OCI-M2 (cell line): ENCODE results near the gene GPS2.
A peak's percentile ranks its signal among the peaks of the same experiment; 100 is the strongest.

Source experiments
- DNase-seq: peaks from one replicate; lab custom pipeline; 2025; ENCODE audit not compliant: unreplicated experiment; lab: John Stamatoyannopoulos, UW

GPS2 gene, protein sequence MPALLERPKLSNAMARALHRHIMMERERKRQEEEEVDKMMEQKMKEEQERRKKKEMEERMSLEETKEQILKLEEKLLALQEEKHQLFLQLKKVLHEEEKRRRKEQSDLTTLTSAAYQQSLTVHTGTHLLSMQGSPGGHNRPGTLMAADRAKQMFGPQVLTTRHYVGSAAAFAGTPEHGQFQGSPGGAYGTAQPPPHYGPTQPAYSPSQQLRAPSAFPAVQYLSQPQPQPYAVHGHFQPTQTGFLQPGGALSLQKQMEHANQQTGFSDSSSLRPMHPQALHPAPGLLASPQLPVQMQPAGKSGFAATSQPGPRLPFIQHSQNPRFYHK

DNA sequence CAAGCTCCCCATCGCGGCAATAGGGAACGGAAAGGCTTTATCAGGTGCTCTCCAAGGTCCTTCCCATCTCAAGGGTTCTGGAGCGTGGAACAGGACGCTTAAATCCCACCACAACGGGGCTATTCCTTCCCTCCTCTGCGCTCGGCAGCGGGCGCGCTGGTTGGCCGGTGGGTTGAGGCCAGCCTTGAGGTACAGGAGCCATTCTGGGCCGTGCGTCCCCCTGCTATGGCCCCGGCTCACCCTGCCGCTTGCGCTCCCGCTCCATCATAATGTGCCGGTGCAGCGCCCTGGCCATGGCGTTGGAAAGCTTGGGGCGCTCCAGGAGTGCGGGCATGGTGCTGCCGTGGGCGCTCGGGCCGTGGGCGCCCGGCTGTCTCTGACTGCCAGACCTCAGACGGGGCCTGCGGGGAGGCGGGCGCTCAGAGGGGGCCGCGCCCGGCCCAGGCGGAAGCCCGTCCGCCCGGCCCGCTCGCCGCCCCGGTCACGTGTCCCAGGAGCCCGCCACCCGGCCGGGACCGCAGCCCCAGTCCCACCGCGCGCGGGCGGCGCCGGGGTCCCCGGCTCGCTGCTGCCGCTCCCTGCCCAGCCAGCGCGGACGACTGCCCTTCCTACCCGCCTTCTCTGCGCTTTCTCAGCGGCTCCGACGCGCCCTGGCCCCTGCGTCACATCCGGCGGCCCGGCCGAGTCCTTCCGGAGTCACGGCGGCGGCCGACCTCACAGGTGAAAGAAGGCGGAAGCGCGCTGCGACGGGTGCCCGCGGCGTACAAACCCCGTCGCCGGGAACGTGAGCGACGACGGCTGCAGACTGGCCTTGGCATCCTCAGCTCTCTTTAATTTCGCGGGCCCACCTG is at the start of gene GPS2:
GPS2 (minus strand) TSS at position 642 of the 851 bp plus-strand sequence; CDS start at position 334, 308 bp downstream.
- no peak for DNase-seq

DNA sequence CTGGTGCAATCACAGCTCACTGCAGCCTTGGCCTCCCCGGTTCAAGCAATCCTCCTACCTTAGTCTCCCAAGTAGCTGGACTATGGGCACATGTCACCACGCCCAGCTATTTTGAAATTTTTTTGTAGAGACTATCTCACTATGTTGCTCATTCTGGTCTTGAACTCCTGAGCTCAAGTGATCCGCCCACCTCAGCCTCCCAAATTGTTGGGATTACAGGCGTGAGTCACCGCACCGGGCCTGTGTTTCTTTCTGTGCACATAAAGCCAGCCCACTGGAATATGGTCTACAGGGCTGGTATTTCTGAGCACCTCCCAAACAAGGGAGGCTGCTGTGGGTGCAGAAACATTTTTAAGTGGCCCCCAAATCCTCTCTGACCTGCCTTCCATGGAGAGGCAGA is 48.2 kb upstream of the GPS2 start:
- DNase-seq, result no peak

DNA sequence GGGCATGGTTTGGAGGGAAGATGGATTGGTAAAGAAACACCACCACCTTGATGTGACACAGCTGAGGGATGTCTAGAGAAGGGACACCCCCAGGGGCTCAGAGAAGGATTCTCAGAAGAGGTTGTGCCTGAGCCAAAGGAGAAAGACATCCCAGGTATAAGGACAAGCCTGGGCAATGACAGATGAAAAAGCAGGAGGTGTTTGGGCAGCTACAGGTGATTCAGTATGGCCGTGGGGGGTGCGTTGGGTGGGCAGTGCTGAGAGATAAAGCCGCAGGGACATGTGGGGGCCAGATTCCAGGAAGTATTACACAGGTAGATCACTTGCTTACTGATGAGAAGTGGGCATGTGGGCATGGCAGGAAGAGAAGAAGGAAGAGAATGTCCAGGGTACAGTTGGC is 46.7 kb upstream of the GPS2 start:
- DNase-seq, result no peak

DNA sequence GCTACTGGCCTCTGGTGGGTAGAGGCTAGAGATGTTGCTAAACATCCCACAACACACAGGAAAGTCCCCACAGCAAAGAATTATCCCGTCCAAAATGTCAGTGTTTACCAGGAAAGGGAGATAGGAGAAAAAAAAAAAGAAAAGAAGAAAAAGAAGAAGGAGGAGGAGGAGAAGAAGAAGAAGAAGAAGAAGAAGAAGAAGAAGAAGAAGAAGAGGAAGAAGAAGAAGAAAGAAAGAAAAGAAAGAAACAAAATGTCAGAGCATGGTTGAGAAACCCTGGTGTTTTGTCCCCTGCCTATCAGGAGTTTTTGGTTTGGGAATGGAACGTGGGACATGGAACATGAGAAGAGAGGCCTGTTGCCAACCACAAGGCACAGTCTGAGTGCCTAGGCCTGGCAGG is 42.2 kb upstream of the GPS2 start:
- no peak for DNase-seq

DNA sequence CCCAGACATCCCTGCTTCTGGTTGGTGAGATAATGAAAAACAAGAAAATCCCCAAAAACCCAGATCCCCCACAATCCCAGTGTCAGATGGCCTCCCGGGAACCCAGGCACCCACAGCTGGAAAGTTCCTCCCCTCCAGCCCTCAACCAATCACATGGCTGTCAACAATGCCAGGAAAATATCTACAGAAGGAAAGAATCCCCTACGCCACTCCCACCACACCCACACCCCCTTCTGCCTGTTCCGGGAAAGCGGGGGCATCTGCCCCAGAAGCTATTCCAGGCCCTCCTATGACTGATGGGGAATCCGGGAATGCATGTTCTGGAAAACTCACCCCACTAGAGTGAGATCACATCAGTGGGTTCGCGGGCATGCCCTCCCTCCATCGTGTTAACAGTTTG is 41.6 kb upstream of the GPS2 start:
- DNase-seq, result no peak

DNA sequence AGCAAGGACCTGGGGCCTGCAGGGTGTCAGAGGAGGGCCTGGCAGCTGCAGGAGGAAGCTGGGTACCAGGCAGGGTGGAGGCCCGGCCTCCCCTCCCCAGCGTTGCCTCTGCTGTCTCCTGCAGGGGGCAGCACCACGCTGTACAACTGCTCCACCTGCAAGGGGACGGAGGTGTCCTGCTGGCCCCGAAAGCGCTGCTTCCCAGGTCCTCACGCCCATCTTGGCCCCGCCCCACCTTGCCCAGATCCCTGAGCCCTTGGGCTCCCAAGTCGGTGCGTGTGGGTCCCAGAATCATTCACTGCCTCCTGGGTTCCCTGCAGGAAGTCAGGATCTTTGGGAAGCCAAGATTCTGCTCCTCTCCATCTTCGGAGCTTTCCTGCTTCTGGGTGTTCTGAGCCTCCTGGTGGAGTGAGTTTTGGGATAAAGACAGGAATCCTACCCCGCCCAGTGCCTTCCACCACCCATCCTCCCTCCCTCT is 41.0 kb upstream of the GPS2 start:
- peak; percentile 18 for DNase-seq

DNA sequence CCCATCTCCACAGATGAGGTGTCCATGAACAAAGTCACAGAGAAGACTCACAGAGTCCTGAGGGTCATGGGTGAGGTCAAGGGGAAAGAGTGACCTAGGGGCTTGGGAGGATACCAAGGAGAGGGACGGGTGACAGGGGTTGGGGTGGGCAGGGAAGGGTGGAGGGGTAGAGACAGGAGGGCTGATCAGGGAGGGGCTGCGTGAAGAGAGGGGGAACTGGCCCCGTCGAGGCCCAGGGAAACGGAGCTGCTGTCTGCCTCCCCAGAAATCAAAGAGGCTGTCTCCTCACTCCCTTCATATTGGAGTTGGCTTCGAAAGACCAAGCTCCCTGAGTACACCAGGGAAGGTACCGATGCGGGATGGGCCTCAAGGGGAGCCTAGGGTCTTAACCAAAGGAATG is 40.4 kb upstream of the GPS2 start:
- DNase-seq, result no peak

DNA sequence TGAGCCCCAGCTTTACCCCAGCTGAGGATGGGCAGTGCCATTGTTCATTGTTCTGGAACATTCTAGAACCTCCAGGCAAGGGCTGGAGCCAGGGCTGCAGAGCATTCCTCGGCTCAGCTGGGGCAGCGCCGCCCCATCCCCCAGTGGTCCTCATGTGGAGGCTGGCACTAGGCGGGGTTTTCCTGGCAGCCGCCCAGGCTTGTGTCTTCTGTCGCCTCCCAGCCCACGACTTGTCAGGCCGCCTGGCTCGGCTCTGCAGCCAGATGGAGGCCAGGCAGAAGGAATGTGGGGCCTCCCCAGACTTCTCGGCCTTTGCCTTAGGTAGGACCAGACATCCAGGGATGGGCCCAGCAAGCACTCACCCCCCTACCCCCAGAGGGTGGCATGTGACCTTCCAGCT is 39.9 kb upstream of the GPS2 start, which contains the start of gene TMEM95:
TMEM95 (plus strand) TSS at position 104 of the 400 bp plus-strand sequence; CDS start at position 153, 49 bp downstream.
- DNase-seq, result no peak

DNA sequence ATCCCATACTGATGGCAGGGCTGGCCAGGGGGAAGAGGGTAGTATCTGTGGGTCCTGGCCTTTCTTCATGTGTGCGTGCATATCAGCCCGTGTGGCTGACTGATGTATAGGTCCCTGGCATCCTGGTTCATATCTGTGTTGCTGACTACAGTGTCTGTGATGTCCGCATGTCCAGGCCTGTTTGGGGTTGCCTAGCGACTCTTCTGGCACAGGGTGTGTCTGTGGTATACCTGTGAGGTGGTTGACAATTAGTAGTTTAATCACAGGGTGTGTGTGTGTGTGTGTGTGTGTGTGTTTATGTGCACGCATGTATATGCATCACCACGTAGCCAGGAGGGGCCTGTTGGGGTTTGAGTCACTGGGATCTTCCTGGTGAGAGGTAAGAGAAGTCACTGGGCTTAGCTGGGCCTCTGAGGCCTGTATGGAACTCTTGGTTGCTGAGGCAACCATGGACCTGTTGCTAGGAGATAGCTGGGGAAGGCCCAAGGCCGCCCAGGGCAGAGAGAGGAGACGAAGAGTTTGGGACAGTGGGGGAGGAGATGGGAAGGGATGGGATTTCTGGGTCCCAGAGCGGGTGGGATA is 39.2 kb upstream of the GPS2 start:
- DNase-seq, result no peak

DNA sequence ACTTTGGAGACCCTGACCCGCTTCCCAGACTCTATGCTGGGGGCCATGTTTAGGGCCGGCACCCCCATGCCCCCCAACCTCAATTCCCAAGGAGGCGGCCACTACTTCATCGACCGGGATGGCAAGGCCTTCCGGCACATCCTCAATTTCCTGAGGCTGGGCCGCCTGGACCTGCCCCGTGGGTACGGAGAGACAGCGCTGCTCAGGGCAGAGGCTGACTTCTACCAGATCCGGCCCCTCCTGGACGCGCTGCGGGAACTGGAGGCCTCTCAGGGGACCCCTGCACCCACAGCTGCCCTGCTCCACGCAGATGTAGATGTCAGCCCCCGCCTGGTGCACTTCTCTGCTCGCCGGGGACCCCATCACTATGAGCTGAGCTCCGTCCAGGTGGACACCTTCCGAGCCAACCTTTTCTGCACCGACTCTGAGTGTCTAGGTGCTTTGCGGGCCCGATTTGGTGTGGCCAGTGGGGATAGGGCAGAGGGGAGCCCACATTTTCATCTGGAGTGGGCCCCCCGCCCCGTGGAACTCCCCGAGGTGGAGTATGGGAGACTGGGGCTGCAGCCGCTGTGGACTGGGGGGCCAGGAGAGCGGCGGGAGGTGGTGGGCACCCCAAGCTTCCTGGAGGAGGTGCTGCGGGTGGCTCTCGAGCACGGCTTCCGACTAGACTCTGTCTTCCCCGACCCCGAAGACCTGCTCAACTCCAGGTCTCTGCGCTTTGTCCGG is 37.9 kb upstream of the GPS2 start:
- DNase-seq, result no peak

DNA sequence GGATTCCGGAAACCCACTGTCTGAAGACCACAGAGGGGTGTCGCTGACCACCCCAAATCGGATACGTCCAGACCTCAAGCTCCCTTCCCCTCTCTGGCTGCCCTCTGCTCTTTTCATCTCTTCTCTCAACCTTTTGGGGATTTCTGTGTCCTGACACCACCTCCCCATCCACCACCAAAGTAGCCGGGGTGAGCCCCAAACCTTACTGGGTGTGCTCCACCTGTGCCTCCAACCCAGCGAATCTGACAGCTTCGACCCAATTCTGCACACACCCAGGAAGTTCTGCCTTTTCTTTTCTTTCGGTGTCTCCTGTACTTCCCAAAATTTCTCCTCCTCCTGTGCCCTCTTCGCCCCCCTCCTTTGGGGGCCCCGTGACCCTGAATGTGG is 37.3 kb upstream of the GPS2 start:
- DNase-seq, result no peak

DNA sequence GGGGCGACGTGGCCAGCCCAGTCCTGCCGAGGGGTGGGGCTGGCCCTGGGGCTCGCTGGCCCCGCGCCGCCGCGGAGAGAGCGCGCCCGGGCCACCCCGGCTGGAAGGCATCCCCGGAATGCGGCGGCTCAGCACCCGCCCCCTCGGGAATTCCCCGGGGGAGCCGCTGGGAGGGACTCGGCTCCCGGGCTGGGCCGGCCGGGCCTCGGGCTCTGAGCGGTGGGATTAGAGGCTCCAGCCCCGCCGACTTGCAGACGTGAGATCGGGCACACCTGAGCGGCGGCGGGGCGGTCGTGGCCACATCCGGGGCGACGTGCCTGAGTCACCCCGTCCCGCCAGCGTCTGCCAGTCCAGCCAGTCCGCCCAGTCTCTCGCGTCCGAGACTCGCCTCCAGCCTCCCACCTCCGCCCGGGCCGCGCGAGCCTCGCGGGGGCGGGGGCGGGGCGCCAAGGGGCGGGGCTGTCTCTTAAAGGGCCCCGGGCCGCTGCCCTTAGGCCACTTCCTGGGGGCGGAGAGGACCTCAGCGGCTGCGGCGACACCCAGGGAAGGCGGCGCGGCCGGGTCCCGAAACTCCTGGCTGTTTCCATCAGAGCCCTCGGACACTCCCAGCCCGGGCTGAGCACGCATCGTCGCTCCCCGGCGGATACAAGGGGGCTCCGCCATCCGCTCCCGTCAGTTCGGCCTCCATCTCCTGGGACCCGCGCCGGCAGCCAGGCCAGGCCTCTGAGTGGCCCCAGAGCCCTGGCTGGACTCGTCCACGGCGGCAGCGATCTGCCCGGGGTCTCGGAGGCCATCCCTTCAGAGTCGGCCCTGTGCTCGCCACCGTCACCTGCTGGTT is 36.7 kb upstream of the GPS2 start, which contains the start of gene KCTD11:
KCTD11 (plus strand) TSS at position 498 of the 838 bp plus-strand sequence.
- DNase-seq, result peak; percentile 18

DNA sequence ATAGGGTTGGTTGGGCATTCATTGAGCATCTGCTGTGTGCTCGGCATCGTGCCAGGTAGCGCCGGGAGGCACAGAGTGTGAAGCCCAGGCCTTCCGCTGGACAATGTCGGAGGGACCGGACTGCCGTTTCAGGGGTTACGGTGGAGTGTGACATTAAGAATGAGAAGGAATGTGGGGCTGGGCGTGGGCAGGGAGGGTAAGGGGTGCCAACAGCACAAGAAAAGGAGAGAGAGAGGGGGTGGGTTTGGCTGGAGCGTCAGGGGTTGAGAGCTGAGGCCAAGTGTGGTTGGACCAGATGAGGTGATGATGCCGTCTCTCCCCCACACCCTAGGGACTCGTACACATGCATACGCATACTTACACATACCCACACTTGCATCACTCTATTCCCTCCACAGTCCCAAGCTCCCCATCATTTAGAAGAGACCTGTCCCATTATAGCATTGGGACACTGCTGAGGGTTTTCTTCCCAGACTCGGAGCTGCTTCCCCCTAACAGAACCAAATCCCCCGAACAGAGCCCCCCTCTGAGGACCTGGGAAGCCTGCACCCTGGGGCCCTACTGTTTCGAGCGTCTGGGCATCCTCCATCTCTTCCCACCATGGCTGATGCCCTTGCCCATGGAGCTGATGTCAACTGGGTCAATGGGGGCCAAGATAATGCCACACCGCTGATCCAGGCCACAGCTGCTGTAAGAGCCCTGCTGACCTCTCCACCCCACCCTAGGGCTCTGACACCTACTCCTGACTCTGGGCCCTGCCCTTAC is 33.5 kb upstream of the GPS2 start:
- DNase-seq, result no peak

DNA sequence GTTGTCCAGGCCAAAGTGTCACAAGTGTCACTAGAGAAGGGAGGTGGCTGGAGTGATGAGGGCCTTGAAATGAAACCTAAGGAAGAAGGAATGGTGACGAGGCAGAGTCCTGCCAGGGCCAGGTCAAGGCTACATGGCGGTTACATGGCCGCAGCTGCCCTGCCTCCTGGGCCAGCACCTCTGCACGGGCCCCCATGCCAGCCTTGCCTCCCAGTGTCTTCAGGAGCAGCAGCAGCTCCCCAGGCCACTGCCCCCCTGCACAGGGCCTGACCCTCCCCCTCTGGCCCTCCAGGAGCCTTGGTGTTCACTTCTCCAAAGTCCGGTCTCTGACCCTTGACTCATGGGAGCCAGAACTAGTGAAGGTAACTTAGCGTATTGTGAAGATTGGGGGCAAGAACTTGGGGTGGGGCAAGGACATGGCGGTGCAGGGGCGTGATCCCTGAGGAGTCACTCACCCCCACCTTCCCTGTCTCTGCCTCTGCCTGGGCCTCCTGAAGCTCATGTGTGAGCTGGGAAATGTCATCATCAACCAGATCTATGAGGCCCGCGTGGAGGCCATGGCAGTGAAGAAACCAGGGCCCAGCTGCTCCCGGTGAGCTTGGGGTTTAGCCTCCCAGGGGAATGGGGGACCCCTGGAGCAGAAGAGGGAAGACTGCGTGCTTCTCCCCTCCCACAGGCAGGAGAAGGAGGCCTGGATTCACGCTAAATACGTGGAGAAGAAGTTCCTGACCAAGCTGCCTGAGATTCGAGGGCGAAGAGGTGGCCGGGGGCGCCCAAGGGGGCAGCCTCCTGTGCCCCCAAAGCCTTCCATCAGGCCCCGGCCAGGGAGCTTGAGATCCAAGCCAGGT is 32.7 kb upstream of the GPS2 start:
- DNase-seq, result no peak

DNA sequence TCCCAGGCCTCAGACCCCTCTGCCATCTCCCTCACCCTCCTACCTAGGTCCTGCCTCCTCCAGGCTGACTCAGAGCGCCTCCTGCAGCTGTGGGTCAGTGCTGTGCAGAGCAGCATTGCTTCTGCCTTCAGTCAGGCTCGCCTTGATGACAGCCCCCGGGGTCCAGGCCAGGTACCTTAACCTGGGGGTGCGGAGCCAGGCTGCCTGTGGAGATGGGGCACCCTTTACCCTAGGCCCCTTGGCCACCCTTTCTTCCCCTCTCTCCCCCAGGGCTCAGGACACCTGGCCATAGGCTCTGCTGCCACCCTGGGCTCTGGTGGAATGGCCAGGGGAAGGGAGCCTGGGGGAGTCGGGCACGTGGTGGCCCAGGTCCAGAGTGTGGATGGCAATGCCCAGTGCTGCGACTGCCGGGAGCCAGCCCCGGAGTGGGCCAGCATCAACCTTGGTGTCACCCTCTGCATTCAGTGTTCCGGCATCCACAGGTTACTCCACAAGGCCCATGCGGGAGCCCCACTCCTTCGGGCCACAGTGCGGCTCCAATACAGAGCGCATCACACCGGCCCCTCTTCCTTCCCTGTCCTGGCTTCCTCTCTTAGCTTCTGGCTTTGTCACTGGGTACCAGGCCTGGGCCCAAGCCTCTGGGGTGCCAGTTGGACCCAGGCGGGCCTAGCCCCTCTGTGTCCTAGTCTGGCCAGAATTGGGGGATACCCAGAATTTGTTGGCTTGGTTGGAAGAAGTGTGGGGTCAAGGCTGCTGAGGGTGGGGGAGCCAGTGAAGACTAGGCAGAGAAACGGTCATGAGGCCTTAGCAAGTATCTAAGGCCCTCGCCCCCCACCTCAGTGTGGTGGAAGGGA is 31.8 kb upstream of the GPS2 start:
- DNase-seq, result no peak

DNA sequence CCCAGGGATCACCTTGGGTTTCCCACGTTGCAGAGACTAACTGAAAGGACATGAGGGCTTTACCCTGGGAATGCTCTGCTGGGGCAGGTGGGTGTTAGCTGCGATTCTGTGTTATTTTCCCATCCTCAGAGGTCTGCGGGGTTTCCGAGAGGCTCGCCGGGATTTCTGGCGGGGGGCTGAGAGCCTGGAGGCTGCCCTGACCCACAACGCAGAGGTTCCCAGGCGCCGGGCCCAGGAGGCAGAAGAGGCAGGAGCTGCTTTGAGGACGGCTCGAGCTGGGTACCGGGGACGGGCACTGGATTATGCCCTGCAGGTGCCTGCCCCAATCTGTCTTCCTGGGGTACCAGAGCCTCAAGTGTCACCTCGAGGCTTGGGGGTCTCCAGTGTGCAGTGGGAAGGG is 28.1 kb upstream of the GPS2 start:
- DNase-seq, result no peak

DNA sequence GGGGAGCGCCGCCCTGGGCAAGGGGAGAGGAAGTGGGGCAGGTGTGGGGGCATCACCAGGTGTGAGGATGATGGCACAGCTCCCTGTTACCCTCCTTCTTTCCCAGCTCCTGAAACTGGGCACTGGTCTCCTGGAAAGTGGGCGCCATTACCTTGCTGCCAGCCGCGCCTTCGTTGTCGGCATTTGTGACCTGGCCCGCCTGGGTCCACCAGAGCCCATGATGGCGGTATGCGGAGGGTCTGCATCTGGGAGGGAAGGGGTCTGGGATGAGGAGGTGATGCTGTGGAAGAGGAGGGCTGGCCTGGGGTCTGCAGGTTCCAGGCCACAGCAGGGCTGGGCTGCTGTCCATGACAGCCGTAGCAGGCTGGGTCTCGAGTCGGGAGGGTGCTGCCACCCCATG is 26.7 kb upstream of the GPS2 start:
- DNase-seq, result no peak

DNA sequence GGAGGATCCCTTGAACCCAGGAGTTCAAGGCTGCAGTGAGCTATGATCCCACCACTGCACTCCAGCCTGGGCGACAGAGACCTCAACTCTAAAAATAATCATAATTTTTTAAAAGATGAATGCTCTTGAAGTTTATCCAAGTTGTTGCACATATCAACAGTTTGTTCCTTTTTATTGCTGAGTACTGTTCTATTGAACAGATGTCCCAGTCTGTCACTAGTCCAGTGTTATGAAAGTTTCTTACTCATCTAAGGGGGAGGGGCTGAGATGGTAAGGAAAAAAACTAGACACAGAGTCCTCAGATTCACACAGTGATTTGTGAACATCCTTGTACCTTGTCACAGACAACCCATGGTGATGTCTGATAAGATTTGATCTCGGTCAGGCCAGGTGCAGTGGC is 25.0 kb upstream of the GPS2 start:
- DNase-seq, result no peak
